Limb (tissue), 2 donors: ENCODE results near the gene GRWD1.

ENCODE experiments used
- DNase-seq, 2 donors: peaks; one replicate each; pipeline ENCODE4 v3.0.0-alpha.2; 2016; ENCODE audit errors: extremely low spot score in 2 of 2

Gene GRWD1

GRCh38 chr19:48496959-48497727 is 51.4 kb downstream of the GRWD1 start:
- peak in 1 of 2 donors; percentile 23 for DNase-seq

- peak in 1 of 2 donors; percentile 29 for DNase-seq
Measured at GRCh38 chr19:48497728-48498594, 52.2 kb downstream of the GRWD1 start.

GRCh38 chr19:48498595-48499311 is 53.0 kb downstream of the GRWD1 start:
- DNase-seq: peak in 1 of 2 donors; percentile 35

GRCh38 chr19:48499316-48500090 is 53.7 kb downstream of the GRWD1 start:
- DNase-seq: peak in 1 of 2 donors; percentile 26

GRCh38 chr19:48500830-48501493 is 55.2 kb downstream of the GRWD1 start:
- no peak for DNase-seq

GRCh38 chr19:48501494-48502349 is 55.9 kb downstream of the GRWD1 start:
- peak in 1 of 2 donors; percentile 68 for DNase-seq

- no peak for DNase-seq
Measured at GRCh38 chr19:48502350-48503018, 56.7 kb downstream of the GRWD1 start.

- DNase-seq: no peak
Measured at GRCh38 chr19:48506138-48506733, 60.5 kb downstream of the GRWD1 start.
